ENCODE data around the gene SORCS2.
A peak's percentile ranks its signal among the peaks of the same experiment; 100 is the strongest.

The SORCS2 gene

DNA sequence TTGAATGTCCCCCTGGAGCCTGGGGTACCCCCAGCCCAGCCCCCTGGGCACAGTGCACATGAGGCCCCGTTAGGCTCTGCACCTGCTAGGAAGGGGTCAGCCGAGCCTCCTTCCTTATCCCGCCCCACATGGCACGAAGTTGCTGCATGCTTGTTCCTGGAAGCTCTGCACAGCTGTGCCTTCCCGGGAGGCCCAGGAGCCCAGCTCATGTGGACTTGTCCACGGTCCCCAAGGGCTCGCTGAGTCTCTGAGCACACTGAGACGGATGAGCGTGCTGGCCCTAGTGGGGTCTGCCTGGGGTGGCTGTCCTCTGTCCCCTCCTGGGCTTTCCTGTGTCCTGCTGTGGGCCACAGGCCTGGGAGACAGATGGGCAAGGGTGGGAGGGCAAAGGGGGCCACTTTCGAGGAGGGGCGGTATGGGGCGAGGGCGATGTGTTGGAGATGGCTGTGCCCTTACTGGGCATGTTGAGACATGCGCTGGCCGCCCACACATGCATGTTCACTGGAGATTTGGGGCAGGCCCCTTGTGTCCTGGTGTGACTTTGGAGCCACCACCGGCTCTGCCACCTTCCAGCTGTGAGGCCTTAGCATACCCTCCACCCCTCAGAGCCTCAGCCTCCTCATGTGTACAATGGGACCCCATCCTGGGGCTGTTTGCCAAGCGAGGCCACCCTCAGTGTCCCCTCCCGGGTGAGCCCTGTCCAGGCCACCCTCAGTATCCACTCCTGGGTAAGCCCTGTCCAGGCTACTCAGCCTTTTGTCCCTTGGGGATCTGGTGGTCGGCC, 509.7 kb downstream of the SORCS2 start:
- no peak for DNase-seq (ENCODE audit: low read depth)
- H3K4me3 ChIP-seq (ENCODE audit: low read depth, low read length): no peak overlapping the region
- no peak for TF ChIP-seq POLR2A (IDR thresholded peaks at IDR 0.05; ENCODE audit: extremely low read depth, insufficient read length)
- TF ChIP-seq MYC (IDR thresholded peaks at IDR 0.05; ENCODE audit: low read depth, low read length): no peak
- TF ChIP-seq, protein P1, sequence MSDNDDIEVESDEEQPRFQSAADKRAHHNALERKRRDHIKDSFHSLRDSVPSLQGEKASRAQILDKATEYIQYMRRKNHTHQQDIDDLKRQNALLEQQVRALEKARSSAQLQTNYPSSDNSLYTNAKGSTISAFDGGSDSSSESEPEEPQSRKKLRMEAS (IDR thresholded peaks at IDR 0.05; ENCODE audit: low read depth, low read length): no peak
- TF ChIP-seq, protein P2, sequence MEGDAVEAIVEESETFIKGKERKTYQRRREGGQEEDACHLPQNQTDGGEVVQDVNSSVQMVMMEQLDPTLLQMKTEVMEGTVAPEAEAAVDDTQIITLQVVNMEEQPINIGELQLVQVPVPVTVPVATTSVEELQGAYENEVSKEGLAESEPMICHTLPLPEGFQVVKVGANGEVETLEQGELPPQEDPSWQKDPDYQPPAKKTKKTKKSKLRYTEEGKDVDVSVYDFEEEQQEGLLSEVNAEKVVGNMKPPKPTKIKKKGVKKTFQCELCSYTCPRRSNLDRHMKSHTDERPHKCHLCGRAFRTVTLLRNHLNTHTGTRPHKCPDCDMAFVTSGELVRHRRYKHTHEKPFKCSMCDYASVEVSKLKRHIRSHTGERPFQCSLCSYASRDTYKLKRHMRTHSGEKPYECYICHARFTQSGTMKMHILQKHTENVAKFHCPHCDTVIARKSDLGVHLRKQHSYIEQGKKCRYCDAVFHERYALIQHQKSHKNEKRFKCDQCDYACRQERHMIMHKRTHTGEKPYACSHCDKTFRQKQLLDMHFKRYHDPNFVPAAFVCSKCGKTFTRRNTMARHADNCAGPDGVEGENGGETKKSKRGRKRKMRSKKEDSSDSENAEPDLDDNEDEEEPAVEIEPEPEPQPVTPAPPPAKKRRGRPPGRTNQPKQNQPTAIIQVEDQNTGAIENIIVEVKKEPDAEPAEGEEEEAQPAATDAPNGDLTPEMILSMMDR (IDR thresholded peaks at IDR 0.05; ENCODE audit: low read depth, low read length): no peak

DNA sequence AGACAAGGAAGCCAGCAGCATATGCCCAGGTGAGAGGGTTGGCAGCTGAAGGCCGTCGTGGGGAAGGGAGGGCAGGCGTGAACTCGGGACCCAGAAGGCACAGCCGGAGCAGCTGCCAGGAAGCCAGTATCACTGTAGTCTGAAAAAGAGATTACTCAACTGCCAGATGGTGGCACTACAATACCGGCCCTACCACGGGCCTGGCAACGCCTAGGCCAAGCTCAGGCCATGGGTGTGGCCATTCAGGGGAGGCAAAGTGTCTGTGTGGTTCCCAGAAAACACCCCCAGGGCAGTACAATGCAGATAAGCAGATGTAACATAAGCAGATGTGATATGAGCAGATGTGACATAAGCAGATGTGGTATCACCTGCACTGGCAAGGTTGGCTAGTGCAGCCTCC, 511.4 kb downstream of the SORCS2 start:
- no peak overlapping the region for H3K4me3 ChIP-seq (ENCODE audit: low read depth, low read length)
- DNase-seq (ENCODE audit: low read depth): no peak
- TF ChIP-seq, protein P1 (IDR thresholded peaks at IDR 0.05; ENCODE audit: low read depth, low read length): no peak
- no peak for TF ChIP-seq POLR2A (IDR thresholded peaks at IDR 0.05; ENCODE audit: extremely low read depth, insufficient read length)
- TF ChIP-seq, protein P2 (IDR thresholded peaks at IDR 0.05; ENCODE audit: low read depth, low read length): no peak
- no peak for TF ChIP-seq MYC (IDR thresholded peaks at IDR 0.05; ENCODE audit: low read depth, low read length)

DNA sequence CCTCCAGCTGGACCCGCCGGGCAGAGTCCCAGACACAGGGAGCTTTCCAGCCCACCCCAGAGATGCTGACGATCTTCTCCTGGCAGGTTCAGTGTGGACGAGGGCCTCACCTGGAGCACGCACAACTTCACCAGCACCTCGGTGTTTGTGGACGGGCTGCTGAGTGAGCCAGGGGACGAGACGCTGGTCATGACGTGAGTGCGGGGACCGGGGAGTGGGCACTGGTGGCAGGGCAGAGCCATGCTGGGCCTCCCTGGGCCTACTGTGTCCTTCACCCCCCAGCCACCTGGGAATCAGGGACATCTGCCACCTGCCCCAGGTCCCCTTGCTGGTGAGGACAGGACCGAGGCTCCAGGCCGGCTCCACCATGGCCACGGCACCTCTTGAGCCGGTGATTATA, 511.8 kb downstream of the SORCS2 start:
- TF ChIP-seq, protein P2 (IDR thresholded peaks at IDR 0.05; ENCODE audit: low read depth, low read length): no peak
- TF ChIP-seq MYC (IDR thresholded peaks at IDR 0.05; ENCODE audit: low read depth, low read length): no peak
- TF ChIP-seq, protein P1 (IDR thresholded peaks at IDR 0.05; ENCODE audit: low read depth, low read length): no peak
- no peak for TF ChIP-seq POLR2A (IDR thresholded peaks at IDR 0.05; ENCODE audit: extremely low read depth, insufficient read length)
- no peak for DNase-seq (ENCODE audit: low read depth)

DNA sequence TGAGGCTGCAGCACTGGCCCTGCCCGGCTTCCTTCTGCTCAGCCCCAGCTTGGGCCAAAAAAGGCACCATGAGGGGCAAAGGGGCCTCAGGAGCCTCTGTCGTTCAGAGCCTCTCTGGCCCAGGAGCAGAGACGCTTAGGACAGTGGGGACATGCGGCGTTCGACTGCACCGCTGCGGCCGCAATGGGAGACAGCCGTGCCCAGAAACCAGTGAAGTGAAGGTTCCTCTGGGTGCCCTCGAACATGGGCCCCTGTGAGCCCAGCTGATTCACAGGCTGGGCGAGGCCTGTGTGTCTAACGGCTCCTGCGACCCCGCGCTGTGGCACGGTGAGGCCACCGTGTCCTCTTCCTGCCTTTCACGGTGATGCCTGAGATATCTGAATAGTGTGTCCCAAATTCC, 512.3 kb downstream of the SORCS2 start:
- DNase-seq (ENCODE audit: low read depth): no peak
- H3K4me3 ChIP-seq (ENCODE audit: low read depth, low read length): no peak overlapping the region
- TF ChIP-seq MYC (IDR thresholded peaks at IDR 0.05; ENCODE audit: low read depth, low read length) (no peak), POLR2A (IDR thresholded peaks at IDR 0.05; ENCODE audit: extremely low read depth, insufficient read length) (no peak)
- TF ChIP-seq, protein P2 (IDR thresholded peaks at IDR 0.05; ENCODE audit: low read depth, low read length): no peak
- TF ChIP-seq, protein P1 (IDR thresholded peaks at IDR 0.05; ENCODE audit: low read depth, low read length): no peak

More for the DNA sequence above, 511.8 kb downstream of the SORCS2 start:
- no peak overlapping the region for H3K4me3 ChIP-seq (ENCODE audit: low read depth, low read length)

DNA sequence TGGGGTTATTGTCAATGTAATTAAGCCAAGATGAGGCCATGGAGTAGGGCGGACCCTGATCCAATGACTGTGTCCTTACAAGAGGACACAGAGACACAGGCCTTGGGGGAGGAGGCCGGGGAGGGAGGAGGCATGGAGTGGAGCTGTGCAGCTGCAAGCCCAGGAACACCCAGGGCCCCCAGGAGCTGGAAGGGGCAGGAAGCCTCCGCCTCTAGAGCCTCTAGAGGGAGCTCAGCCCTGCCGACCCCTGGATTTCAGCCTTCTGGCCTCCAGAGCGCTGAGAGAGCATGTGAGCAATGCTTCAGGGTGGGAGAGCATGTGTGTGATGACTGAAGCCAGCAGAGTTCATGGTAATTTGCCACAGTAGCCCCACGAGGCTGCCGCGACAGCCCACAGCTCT, 512.7 kb downstream of the SORCS2 start:
- no peak overlapping the region for H3K4me3 ChIP-seq (ENCODE audit: low read depth, low read length)
- DNase-seq (ENCODE audit: low read depth): peak; percentile 17
- TF ChIP-seq, protein P1 (IDR thresholded peaks at IDR 0.05; ENCODE audit: low read depth, low read length): no peak
- TF ChIP-seq, protein P2 (IDR thresholded peaks at IDR 0.05; ENCODE audit: low read depth, low read length): peak; percentile 7
